ENCODE results near the gene EPYC.

EPYC gene

GRCh38 chr12:90979019-90979418 lies 25.8 kb downstream of the EPYC start:
- TF ChIP-seq SUZ12 (IDR thresholded peaks at IDR 0.05; ENCODE audit: extremely low read depth, insufficient read depth, insufficient read length) (no peak), YY1 (IDR thresholded peaks at IDR 0.05; ENCODE audit: insufficient read depth, insufficient read length) (no peak), ZNF274 (IDR thresholded peaks at IDR 0.05; ENCODE audit: low read depth, low read length) (no peak)
- Histone ChIP-seq H3K4me1 (ENCODE audit: insufficient read depth, insufficient read length) (no peaks in the 10 kb centered on the region), H3K9me3 (ENCODE audit: insufficient read depth, low read length) (peaks cover 8% of the 10 kb centered on the region; the same call in 1 of the 2 replicates), H3K9ac (ENCODE audit: insufficient read length, low read depth) (no peak overlapping the region), H3K27me3 (ENCODE audit: insufficient read depth, insufficient read length) (no peaks in the 10 kb centered on the region), H3K4me3 (ENCODE audit: insufficient read length, low read depth) (no peak overlapping the region), H3K36me3 (ENCODE audit: insufficient read depth, insufficient read length, low read length) (no peaks in the 10 kb centered on the region)
- DNase-seq (ENCODE audit: low read depth, low spot score), result no peak

DNA sequence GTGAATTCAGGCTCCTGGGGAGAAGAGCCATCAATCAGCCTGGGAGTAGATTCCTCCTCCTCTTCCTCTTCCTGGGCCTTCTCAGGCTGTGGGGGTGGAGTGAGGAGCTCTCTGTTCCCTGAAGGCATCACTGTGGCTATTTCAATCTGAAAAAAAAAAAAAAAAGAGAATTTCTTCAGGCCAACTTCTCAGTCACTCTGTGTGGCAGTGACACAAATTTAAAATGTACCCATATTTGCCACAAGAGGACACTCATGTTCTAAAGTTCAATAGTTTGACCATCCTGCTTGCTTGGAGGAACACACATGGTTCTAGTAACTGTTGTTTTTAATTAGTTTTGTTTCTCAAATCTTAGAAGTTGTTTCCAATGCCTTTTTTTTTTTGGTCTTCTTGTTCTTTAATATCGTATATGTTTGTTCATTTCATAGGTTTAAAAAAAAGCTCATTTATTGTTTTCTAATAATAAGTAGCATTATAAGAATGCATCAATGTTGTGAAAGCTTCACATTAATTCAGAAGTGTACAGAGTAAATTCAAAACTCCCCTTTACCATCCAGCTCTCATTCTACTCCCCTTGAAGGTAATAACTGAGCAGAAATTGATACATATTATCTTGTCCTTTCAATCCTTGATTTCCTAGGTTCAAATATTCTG lies 26.5 kb downstream of the EPYC start:
- no peak for TF ChIP-seq ZNF274 (IDR thresholded peaks at IDR 0.05; ENCODE audit: low read depth, low read length)
- no peak for TF ChIP-seq YY1 (IDR thresholded peaks at IDR 0.05; ENCODE audit: insufficient read depth, insufficient read length)
- no peak for TF ChIP-seq SUZ12 (IDR thresholded peaks at IDR 0.05; ENCODE audit: extremely low read depth, insufficient read depth, insufficient read length)
- no peaks in the 10 kb centered on the region for H3K4me1 ChIP-seq (ENCODE audit: insufficient read depth, insufficient read length)
- H3K9me3 ChIP-seq (ENCODE audit: insufficient read depth, low read length), result peaks cover 8% of the 10 kb centered on the region; the same call in 1 of the 2 replicates
- no peak overlapping the region for H3K4me3 ChIP-seq (ENCODE audit: insufficient read length, low read depth)
- no peaks in the 10 kb centered on the region for H3K36me3 ChIP-seq (ENCODE audit: insufficient read depth, insufficient read length, low read length)
- H3K27me3 ChIP-seq (ENCODE audit: insufficient read depth, insufficient read length), result no peaks in the 10 kb centered on the region
- no peak for DNase-seq (ENCODE audit: low read depth, low spot score)
- H3K9ac ChIP-seq (ENCODE audit: insufficient read length, low read depth), result no peak overlapping the region

GRCh38 chr12:90977224-90977623 lies 27.5 kb downstream of the EPYC start:
- no peak for DNase-seq (ENCODE audit: low read depth, low spot score)
- Histone ChIP-seq H3K9me3 (ENCODE audit: insufficient read depth, low read length) (no peaks in the 10 kb centered on the region), H3K36me3 (ENCODE audit: insufficient read depth, insufficient read length, low read length) (no peaks in the 10 kb centered on the region), H3K4me3 (ENCODE audit: insufficient read length, low read depth) (no peak overlapping the region), H3K4me1 (ENCODE audit: insufficient read depth, insufficient read length) (no peaks in the 10 kb centered on the region), H3K9ac (ENCODE audit: insufficient read length, low read depth) (no peak overlapping the region), H3K27me3 (ENCODE audit: insufficient read depth, insufficient read length) (no peaks in the 10 kb centered on the region)
- TF ChIP-seq ZNF274 (IDR thresholded peaks at IDR 0.05; ENCODE audit: low read depth, low read length), result no peak
- no peak for TF ChIP-seq SUZ12 (IDR thresholded peaks at IDR 0.05; ENCODE audit: extremely low read depth, insufficient read depth, insufficient read length)
- no peak for TF ChIP-seq YY1 (IDR thresholded peaks at IDR 0.05; ENCODE audit: insufficient read depth, insufficient read length)

- no peaks in the 10 kb centered on the region for H3K36me3 ChIP-seq (ENCODE audit: insufficient read depth, insufficient read length, low read length)
- no peak overlapping the region for H3K4me3 ChIP-seq (ENCODE audit: insufficient read length, low read depth)
- H3K9ac ChIP-seq (ENCODE audit: insufficient read length, low read depth), result no peak overlapping the region
- TF ChIP-seq ZNF274 (IDR thresholded peaks at IDR 0.05; ENCODE audit: low read depth, low read length) (no peak), YY1 (IDR thresholded peaks at IDR 0.05; ENCODE audit: insufficient read depth, insufficient read length) (no peak), SUZ12 (IDR thresholded peaks at IDR 0.05; ENCODE audit: extremely low read depth, insufficient read depth, insufficient read length) (no peak)
- H3K4me1 ChIP-seq (ENCODE audit: insufficient read depth, insufficient read length), result no peaks in the 10 kb centered on the region
- H3K9me3 ChIP-seq (ENCODE audit: insufficient read depth, low read length), result no peaks in the 10 kb centered on the region
- no peak for DNase-seq (ENCODE audit: low read depth, low spot score)
- H3K27me3 ChIP-seq (ENCODE audit: insufficient read depth, insufficient read length), result no peaks in the 10 kb centered on the region
Measured at GRCh38 chr12:90974286-90974685, 30.5 kb downstream of the EPYC start.

- DNase-seq (ENCODE audit: low read depth, low spot score), result no peak
- Histone ChIP-seq H3K27me3 (ENCODE audit: insufficient read depth, insufficient read length) (no peaks in the 10 kb centered on the region), H3K4me3 (ENCODE audit: insufficient read length, low read depth) (no peak overlapping the region), H3K4me1 (ENCODE audit: insufficient read depth, insufficient read length) (no peaks in the 10 kb centered on the region), H3K36me3 (ENCODE audit: insufficient read depth, insufficient read length, low read length) (no peaks in the 10 kb centered on the region), H3K9me3 (ENCODE audit: insufficient read depth, low read length) (no peaks in the 10 kb centered on the region), H3K9ac (ENCODE audit: insufficient read length, low read depth) (no peak overlapping the region)
- no peak for TF ChIP-seq YY1 (IDR thresholded peaks at IDR 0.05; ENCODE audit: insufficient read depth, insufficient read length)
- no peak for TF ChIP-seq ZNF274 (IDR thresholded peaks at IDR 0.05; ENCODE audit: low read depth, low read length)
- TF ChIP-seq SUZ12 (IDR thresholded peaks at IDR 0.05; ENCODE audit: extremely low read depth, insufficient read depth, insufficient read length), result no peak
Measured at GRCh38 chr12:90972226-90972625, 32.5 kb downstream of the EPYC start.

DNA sequence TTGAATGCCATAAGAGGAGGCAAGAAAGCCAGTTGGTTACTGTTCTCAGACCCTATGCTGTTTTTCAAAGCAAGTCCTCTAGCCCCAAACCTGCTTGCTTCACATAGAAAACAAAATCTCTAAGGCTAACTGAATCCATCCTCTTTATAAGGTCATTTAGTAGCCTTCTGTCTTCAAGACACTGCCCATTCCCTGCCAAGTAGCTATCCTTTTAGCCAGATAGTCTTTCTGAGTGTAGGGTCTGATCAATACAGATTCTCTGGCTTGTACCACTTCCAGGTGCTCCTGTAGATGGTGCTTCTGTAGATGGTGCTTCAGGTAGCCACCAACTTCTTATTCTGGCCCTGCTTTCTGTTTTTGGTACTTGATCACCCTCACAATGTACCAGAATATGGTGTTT lies 33.9 kb downstream of the EPYC start:
- Histone ChIP-seq H3K36me3 (ENCODE audit: insufficient read depth, insufficient read length, low read length) (no peaks in the 10 kb centered on the region), H3K27me3 (ENCODE audit: insufficient read depth, insufficient read length) (no peaks in the 10 kb centered on the region), H3K9me3 (ENCODE audit: insufficient read depth, low read length) (no peaks in the 10 kb centered on the region), H3K9ac (ENCODE audit: insufficient read length, low read depth) (no peak overlapping the region), H3K4me1 (ENCODE audit: insufficient read depth, insufficient read length) (no peaks in the 10 kb centered on the region), H3K4me3 (ENCODE audit: insufficient read length, low read depth) (no peak overlapping the region)
- no peak for TF ChIP-seq YY1 (IDR thresholded peaks at IDR 0.05; ENCODE audit: insufficient read depth, insufficient read length)
- TF ChIP-seq SUZ12 (IDR thresholded peaks at IDR 0.05; ENCODE audit: extremely low read depth, insufficient read depth, insufficient read length), result no peak
- TF ChIP-seq ZNF274 (IDR thresholded peaks at IDR 0.05; ENCODE audit: low read depth, low read length), result no peak
- no peak for DNase-seq (ENCODE audit: low read depth, low spot score)

DNA sequence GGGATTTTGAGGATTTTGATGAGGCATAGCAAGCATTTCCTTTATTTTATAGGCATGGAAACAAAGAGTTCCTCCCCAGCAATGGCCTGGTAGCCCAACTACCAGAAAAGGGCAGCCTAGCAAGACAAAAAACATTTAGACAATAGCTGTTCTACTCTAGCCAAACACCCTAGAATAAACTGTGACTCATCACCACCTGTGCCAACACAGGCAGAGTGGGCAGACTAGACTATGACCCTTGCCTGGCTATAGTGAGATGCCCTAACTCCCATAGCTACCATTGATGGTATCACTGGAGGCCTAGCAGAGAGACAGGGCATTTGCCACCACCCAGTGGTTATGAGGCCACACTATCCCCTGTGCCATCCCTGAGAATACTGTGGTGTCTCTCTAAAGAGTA lies 34.3 kb downstream of the EPYC start:
- Histone ChIP-seq H3K36me3 (ENCODE audit: insufficient read depth, insufficient read length, low read length) (no peaks in the 10 kb centered on the region), H3K9me3 (ENCODE audit: insufficient read depth, low read length) (no peaks in the 10 kb centered on the region), H3K27me3 (ENCODE audit: insufficient read depth, insufficient read length) (no peaks in the 10 kb centered on the region), H3K4me1 (ENCODE audit: insufficient read depth, insufficient read length) (no peaks in the 10 kb centered on the region), H3K9ac (ENCODE audit: insufficient read length, low read depth) (no peak overlapping the region), H3K4me3 (ENCODE audit: insufficient read length, low read depth) (no peak overlapping the region)
- DNase-seq (ENCODE audit: low read depth, low spot score), result no peak
- TF ChIP-seq ZNF274 (IDR thresholded peaks at IDR 0.05; ENCODE audit: low read depth, low read length), result no peak
- no peak for TF ChIP-seq YY1 (IDR thresholded peaks at IDR 0.05; ENCODE audit: insufficient read depth, insufficient read length)
- TF ChIP-seq SUZ12 (IDR thresholded peaks at IDR 0.05; ENCODE audit: extremely low read depth, insufficient read depth, insufficient read length), result no peak
